Neural progenitor cell (in vitro differentiated cells): ENCODE data around the gene LIPC. TPM values are rescaled to one million over a fixed set of nuclear protein-coding genes. Genes with fewer than 3 reads are reported as not detected.

ENCODE experiments used
- DNase-seq: peaks from one replicate; pipeline ENCODE4 v3.0.0-alpha.2; 2016; ENCODE audit warnings: low spot score
- H2AFZ ChIP-seq: fragments of 200-600 bp; sonication (generic); replicated peaks from 2 replicates; pipeline ENCODE4 v1.6.1; 2016; ENCODE audit warnings: antibody characterized with exemption
- H3F3A ChIP-seq: fragments of 200-600 bp; sonication (generic); 2 replicates; pipeline ENCODE4 v1.6.1; 2016; ENCODE audit warnings: antibody characterized with exemption, low read depth
- H3K27ac ChIP-seq: fragments of 200-600 bp; sonication (generic); 2 replicates; pipeline ENCODE4 v1.5.1; 2016; ENCODE audit warnings: mild to moderate bottlenecking
- H3K27me3 ChIP-seq: fragments of 200-600 bp; sonication (generic); 2 replicates; pipeline ENCODE4 v1.6.1; 2016; ENCODE audit warnings: mild to moderate bottlenecking, moderate library complexity
- H3K36me3 ChIP-seq: fragments of 200-600 bp; sonication (generic); 2 replicates; pipeline ENCODE4 v1.5.1; 2016
- H3K4me1 ChIP-seq: fragments of 200-600 bp; sonication (generic); 2 replicates; pipeline ENCODE4 v1.6.1; 2016; ENCODE audit warnings: mixed run types
- H3K4me2 ChIP-seq: fragments of 200-600 bp; sonication (generic); 2 replicates; pipeline ENCODE4 v1.6.1; 2016
- H3K4me3 ChIP-seq: fragments of 200-600 bp; sonication (generic); 2 replicates; pipeline ENCODE4 v1.5.1; 2016
- H3K79me2 ChIP-seq: fragments of 200-600 bp; sonication (generic); 2 replicates; pipeline ENCODE4 v1.6.1; 2016; ENCODE audit warnings: low read depth
- H3K9ac ChIP-seq: fragments of 200-600 bp; sonication (generic); 2 replicates; pipeline ENCODE4 v1.6.1; 2016
- H3K9me3 ChIP-seq: fragments of 200-600 bp; sonication (generic); 2 replicates; pipeline ENCODE4 v1.5.1; 2016; ENCODE audit warnings: low read depth
- H4K20me1 ChIP-seq: fragments of 200-600 bp; sonication (generic); 2 replicates; pipeline ENCODE4 v1.6.1; 2016; ENCODE audit warnings: low read depth
- H3K27ac Mint-ChIP-seq: 3 replicates; pipeline ENCODE4 v1.8.0; 2021; ENCODE audit warnings: mixed read lengths
- H3K27me3 Mint-ChIP-seq: 2 replicates; pipeline ENCODE4 v1.8.0; 2022; ENCODE audit warnings: low read depth, mild to moderate bottlenecking, inconsistent platforms, moderate library complexity, mixed read lengths; ENCODE audit not compliant: insufficient read depth
- H3K36me3 Mint-ChIP-seq: 3 replicates; pipeline ENCODE4 v1.8.0; 2021; ENCODE audit warnings: mixed read lengths
- H3K4me1 Mint-ChIP-seq: 3 replicates; pipeline ENCODE4 v1.8.0; 2021; ENCODE audit warnings: mixed read lengths
- H3K4me3 Mint-ChIP-seq: 3 replicates; pipeline ENCODE4 v1.8.0; 2021; ENCODE audit warnings: mild to moderate bottlenecking, moderate library complexity, mixed read lengths
- H3K9me3 Mint-ChIP-seq: 3 replicates; pipeline ENCODE4 v1.8.0; 2020; ENCODE audit warnings: mixed read lengths
- EZH2 ChIP-seq: fragments of 200-600 bp; sonication (generic); IDR thresholded peaks from 2 replicates; pipeline ENCODE4 v1.6.1; 2017; ENCODE audit warnings: antibody characterized with exemption, mild to moderate bottlenecking, moderate library complexity
- EZH2phosphoT487 ChIP-seq: fragments of 200-600 bp; sonication (generic); IDR thresholded peaks from 2 replicates; pipeline ENCODE4 v1.6.1; 2017; ENCODE audit warnings: antibody characterized with exemption
- total RNA-seq: library from RNA; depleted of rRNA; stranded (reverse); fragments of >200 nt; gene quantifications from 2 replicates; pipeline ENCODE4 v1.2.3, GENCODE V29; 2015; ENCODE audit warnings: low replicate concordance
- TF ChIP-seq, protein P1 (sequence below): fragments of 200-600 bp; sonication (generic); IDR thresholded peaks from 2 replicates; pipeline ENCODE4 v1.5.1; 2017; ENCODE audit warnings: antibody characterized with exemption, mild to moderate bottlenecking

LIPC gene
- total RNA-seq, 1 donor from 2014 or later, result not detected

DNA sequence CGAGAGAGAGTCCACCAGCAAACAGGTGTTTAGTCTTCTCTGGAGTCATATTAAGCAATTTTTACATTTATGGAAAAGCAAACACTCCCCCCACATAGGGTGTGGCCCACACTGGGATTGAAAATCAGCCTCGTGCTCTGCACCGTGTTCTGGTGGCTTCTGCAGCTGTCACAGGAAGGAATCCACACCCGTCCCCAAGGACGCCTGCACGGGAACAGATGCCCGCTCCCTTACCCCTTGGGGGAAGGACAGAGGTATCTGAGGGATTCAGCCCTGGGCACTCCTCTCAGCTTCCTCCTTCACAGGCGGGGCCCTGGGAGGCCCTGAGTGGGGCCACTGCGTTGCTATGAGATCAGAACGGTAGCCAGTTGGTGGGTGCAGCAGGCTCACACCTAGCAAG lies 27.8 kb downstream of the LIPC start:
- H2AFZ ChIP-seq, result no peak overlapping the region
- H3K4me2 ChIP-seq, result no peak overlapping the region
- no peak overlapping the region for H3K4me3 Mint-ChIP-seq
- peaks cover 3% of the 10 kb centered on the region for H3K9me3 Mint-ChIP-seq
- H3K27ac Mint-ChIP-seq, result no peak overlapping the region
- no peaks in the 10 kb centered on the region for H4K20me1 ChIP-seq
- no peaks in the 10 kb centered on the region for H3K4me1 ChIP-seq
- no peak overlapping the region for H3K9ac ChIP-seq
- DNase-seq, result no peak
- H3K4me1 Mint-ChIP-seq, result peaks cover 45% of the 10 kb centered on the region
- no peak for TF ChIP-seq EZH2
- TF ChIP-seq, protein P1, sequence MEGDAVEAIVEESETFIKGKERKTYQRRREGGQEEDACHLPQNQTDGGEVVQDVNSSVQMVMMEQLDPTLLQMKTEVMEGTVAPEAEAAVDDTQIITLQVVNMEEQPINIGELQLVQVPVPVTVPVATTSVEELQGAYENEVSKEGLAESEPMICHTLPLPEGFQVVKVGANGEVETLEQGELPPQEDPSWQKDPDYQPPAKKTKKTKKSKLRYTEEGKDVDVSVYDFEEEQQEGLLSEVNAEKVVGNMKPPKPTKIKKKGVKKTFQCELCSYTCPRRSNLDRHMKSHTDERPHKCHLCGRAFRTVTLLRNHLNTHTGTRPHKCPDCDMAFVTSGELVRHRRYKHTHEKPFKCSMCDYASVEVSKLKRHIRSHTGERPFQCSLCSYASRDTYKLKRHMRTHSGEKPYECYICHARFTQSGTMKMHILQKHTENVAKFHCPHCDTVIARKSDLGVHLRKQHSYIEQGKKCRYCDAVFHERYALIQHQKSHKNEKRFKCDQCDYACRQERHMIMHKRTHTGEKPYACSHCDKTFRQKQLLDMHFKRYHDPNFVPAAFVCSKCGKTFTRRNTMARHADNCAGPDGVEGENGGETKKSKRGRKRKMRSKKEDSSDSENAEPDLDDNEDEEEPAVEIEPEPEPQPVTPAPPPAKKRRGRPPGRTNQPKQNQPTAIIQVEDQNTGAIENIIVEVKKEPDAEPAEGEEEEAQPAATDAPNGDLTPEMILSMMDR, result no peak
- no peak for TF ChIP-seq EZH2phosphoT487
- peaks cover 15% of the 10 kb centered on the region for H3K27me3 Mint-ChIP-seq
- H3K27me3 ChIP-seq, result no peaks in the 10 kb centered on the region
- H3K9me3 ChIP-seq, result no peaks in the 10 kb centered on the region
- no peak overlapping the region for H3K27ac ChIP-seq
- no peaks in the 10 kb centered on the region for H3K36me3 ChIP-seq
- H3K36me3 Mint-ChIP-seq, result no peaks in the 10 kb centered on the region
- H3K4me3 ChIP-seq, result no peak overlapping the region
- no peaks in the 10 kb centered on the region for H3K79me2 ChIP-seq
- no peaks in the 10 kb centered on the region for H3F3A ChIP-seq

DNA sequence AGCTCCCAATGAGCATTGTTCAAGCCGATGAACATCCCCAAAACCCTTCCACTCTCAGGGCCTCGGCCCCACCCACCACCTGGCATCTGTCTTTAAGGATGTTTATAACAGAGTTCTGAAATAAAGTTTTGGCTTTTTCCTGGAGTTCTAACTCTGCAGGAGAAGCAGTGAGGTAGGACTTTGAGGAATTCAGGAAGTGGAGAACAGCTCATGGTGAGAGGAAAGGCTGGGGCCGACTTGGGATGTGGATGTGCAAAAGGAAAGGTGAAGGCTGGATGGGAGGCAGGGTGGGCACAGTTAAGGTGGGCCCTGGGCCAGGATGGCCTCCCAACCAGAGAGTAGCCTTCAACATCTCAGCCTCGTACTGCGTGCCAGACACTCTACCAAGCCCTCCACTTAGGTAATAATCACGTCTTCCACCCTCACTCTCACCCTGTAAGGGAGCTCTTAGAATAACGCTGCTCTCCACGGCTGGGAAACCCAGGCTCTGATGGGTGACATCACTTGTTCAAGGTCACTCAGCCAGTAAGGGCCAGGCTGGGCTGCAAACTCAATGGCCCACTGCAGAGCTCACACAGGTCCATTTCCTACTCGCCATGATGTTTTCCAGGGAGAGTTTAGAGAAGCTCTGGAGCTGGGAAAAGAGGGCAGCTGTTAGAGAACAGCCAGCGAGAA lies 28.5 kb downstream of the LIPC start:
- Histone ChIP-seq H3K36me3 (no peaks in the 10 kb centered on the region), H3K9ac (no peak overlapping the region), H3K4me1 (no peaks in the 10 kb centered on the region), H3K4me3 (no peak overlapping the region), H4K20me1 (no peaks in the 10 kb centered on the region), H3K27me3 (no peaks in the 10 kb centered on the region), H3K4me2 (no peak overlapping the region), H2AFZ (no peak overlapping the region), H3K27ac (no peak overlapping the region), H3K79me2 (no peaks in the 10 kb centered on the region), H3K9me3 (no peaks in the 10 kb centered on the region), H3F3A (no peaks in the 10 kb centered on the region)
- peaks cover 15% of the 10 kb centered on the region for H3K27me3 Mint-ChIP-seq
- peaks cover 3% of the 10 kb centered on the region for H3K9me3 Mint-ChIP-seq
- H3K4me3 Mint-ChIP-seq, result no peak overlapping the region
- no peak for DNase-seq
- H3K36me3 Mint-ChIP-seq, result no peaks in the 10 kb centered on the region
- H3K27ac Mint-ChIP-seq, result peak overlapping the region; percentile 32
- H3K4me1 Mint-ChIP-seq, result peaks cover 40% of the 10 kb centered on the region
- TF ChIP-seq, protein P1, result no peak
- no peak for TF ChIP-seq EZH2
- no peak for TF ChIP-seq EZH2phosphoT487

DNA sequence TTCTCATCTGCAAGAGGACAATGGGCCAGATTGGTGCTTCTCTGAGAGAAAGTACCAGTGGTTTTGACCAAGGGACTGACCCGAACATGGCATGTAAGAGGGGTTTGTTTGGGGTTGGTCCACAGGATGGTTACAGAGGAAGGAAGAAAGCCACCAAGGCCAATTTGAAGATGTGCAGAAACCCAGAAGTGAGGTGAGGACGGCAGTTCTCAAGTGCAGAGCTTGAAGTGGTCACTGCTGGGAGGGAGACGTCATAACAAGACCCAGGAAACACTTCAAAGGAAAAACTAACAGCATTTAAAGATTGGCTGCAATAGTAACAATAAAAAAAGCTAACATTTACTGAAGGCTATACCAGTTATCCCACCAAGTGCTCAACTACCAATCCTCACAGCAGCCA lies 29.1 kb downstream of the LIPC start:
- no peaks in the 10 kb centered on the region for H3K79me2 ChIP-seq
- no peak overlapping the region for H3K27ac Mint-ChIP-seq
- no peak overlapping the region for H3K4me2 ChIP-seq
- H3K36me3 Mint-ChIP-seq, result no peaks in the 10 kb centered on the region
- H3K27me3 Mint-ChIP-seq, result peaks cover 15% of the 10 kb centered on the region
- H4K20me1 ChIP-seq, result no peaks in the 10 kb centered on the region
- no peak for DNase-seq
- H3K27me3 ChIP-seq, result no peaks in the 10 kb centered on the region
- no peak overlapping the region for H3K4me3 ChIP-seq
- TF ChIP-seq EZH2, result no peak
- TF ChIP-seq, protein P1, result no peak
- no peak for TF ChIP-seq EZH2phosphoT487
- H3K4me1 ChIP-seq, result no peaks in the 10 kb centered on the region
- no peaks in the 10 kb centered on the region for H3K36me3 ChIP-seq
- H3K4me1 Mint-ChIP-seq, result peaks cover 39% of the 10 kb centered on the region
- no peak overlapping the region for H3K27ac ChIP-seq
- no peak overlapping the region for H2AFZ ChIP-seq
- H3K9ac ChIP-seq, result no peak overlapping the region
- no peaks in the 10 kb centered on the region for H3F3A ChIP-seq
- no peaks in the 10 kb centered on the region for H3K9me3 ChIP-seq
- peaks cover 5% of the 10 kb centered on the region for H3K9me3 Mint-ChIP-seq
- no peak overlapping the region for H3K4me3 Mint-ChIP-seq
